Measurements from ENCODE around the gene IFNAR1.
"Not testable (repeated sequence)": the region's sequence is repeated elsewhere in the genome, so short reads cannot be mapped to it uniquely, and the experiment has no call there.

DNA sequence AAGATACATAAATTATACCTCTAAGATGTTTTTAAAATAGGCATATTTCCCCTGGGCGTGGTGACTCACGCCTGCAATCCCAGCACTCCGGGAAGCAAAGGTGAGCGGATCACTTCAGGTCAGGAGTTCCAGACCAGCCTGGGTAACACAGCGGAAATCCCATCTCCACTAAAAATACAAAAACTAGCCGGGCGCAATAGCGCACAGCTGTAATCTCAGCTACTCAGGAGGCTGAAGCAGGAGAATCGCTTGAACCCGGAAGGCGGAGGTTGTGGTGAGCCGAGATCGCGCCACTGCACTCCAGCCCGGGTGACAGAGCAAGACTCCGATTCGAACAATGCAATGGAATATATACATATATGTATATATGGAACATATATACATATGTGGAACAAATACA, 3.8 kb upstream of the IFNAR1 start:
- TF ChIP-seq, protein P1, sequence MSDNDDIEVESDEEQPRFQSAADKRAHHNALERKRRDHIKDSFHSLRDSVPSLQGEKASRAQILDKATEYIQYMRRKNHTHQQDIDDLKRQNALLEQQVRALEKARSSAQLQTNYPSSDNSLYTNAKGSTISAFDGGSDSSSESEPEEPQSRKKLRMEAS (IDR thresholded peaks at IDR 0.05): not testable (repeated sequence)
- TF ChIP-seq MAZ (IDR thresholded peaks at IDR 0.05; ENCODE audit: borderline replicate concordance, low read depth, low read length): not testable (repeated sequence)
- TF ChIP-seq, protein P2, sequence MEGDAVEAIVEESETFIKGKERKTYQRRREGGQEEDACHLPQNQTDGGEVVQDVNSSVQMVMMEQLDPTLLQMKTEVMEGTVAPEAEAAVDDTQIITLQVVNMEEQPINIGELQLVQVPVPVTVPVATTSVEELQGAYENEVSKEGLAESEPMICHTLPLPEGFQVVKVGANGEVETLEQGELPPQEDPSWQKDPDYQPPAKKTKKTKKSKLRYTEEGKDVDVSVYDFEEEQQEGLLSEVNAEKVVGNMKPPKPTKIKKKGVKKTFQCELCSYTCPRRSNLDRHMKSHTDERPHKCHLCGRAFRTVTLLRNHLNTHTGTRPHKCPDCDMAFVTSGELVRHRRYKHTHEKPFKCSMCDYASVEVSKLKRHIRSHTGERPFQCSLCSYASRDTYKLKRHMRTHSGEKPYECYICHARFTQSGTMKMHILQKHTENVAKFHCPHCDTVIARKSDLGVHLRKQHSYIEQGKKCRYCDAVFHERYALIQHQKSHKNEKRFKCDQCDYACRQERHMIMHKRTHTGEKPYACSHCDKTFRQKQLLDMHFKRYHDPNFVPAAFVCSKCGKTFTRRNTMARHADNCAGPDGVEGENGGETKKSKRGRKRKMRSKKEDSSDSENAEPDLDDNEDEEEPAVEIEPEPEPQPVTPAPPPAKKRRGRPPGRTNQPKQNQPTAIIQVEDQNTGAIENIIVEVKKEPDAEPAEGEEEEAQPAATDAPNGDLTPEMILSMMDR (IDR thresholded peaks at IDR 0.05): not testable (repeated sequence)
- TF ChIP-seq, protein P3, sequence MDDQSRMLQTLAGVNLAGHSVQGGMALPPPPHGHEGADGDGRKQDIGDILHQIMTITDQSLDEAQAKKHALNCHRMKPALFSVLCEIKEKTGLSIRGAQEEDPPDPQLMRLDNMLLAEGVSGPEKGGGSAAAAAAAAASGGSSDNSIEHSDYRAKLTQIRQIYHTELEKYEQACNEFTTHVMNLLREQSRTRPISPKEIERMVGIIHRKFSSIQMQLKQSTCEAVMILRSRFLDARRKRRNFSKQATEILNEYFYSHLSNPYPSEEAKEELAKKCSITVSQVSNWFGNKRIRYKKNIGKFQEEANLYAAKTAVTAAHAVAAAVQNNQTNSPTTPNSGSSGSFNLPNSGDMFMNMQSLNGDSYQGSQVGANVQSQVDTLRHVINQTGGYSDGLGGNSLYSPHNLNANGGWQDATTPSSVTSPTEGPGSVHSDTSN (IDR thresholded peaks at IDR 0.05): not testable (repeated sequence)
